ENCODE results near the gene CST7.

DNA sequence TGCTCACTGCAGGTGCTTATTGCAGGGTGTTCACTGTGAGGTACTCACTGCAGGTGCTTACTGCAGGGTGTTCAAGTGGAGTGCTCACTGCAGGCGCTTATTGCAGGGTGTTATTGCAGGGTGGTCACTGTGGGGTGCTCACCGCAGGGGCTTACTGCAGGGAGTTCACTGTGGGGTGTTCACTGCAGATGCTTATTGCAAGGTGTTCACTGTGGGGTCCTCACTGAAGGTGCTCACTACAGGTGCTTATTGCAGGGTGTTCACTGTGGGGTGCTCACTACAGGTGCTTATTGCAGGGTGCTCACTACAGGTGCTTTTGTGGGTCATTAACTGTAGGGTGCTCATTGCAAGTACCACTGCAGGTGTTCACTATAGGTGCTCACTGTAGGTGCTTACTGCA is 23.3 kb downstream of the CST7 start:
- TF ChIP-seq, protein P1, sequence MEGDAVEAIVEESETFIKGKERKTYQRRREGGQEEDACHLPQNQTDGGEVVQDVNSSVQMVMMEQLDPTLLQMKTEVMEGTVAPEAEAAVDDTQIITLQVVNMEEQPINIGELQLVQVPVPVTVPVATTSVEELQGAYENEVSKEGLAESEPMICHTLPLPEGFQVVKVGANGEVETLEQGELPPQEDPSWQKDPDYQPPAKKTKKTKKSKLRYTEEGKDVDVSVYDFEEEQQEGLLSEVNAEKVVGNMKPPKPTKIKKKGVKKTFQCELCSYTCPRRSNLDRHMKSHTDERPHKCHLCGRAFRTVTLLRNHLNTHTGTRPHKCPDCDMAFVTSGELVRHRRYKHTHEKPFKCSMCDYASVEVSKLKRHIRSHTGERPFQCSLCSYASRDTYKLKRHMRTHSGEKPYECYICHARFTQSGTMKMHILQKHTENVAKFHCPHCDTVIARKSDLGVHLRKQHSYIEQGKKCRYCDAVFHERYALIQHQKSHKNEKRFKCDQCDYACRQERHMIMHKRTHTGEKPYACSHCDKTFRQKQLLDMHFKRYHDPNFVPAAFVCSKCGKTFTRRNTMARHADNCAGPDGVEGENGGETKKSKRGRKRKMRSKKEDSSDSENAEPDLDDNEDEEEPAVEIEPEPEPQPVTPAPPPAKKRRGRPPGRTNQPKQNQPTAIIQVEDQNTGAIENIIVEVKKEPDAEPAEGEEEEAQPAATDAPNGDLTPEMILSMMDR (IDR thresholded peaks at IDR 0.05; ENCODE audit: low read depth, low read length, poor library complexity, severe bottlenecking): no peak
- no peak for TF ChIP-seq EZH2phosphoT487 (IDR thresholded peaks at IDR 0.05; ENCODE audit: borderline replicate concordance, low read length)
